B cell (primary cell): Measurements from ENCODE around the gene OSTF1. TPM values are rescaled to one million over a fixed set of nuclear protein-coding genes. Genes with fewer than 3 reads are reported as not detected.

ENCODE experiments used
- ATAC-seq: fragments of 200-7000 bp; cut with Tn5 transposase; one replicate; pipeline ENCODE4 v1.10.0; 2021; ENCODE audit warnings: low read depth, mild to moderate bottlenecking, moderate number of reproducible peaks, moderate library complexity
- CTCF ChIA-PET: fragments of 350-600 bp; sonication (Branson Sonifier 250); formaldehyde crosslinking; loops from one replicate; lab custom pipeline; 2021; ENCODE audit warnings: antibody characterized with exemption, inconsistent platforms; lab: Charles Lee
- POLR2A ChIA-PET: fragments of 350-600 bp; sonication (Branson Sonifier 250); formaldehyde crosslinking; loops from one replicate; lab custom pipeline; 2021; ENCODE audit warnings: antibody characterized with exemption; lab: Charles Lee
- DNase-seq: peaks from one replicate; pipeline ENCODE4 v3.0.0; 2013
- H2AFZ ChIP-seq: 2 replicates; pipeline ENCODE4 v1.6.1; 2012; ENCODE audit warnings: mild to moderate bottlenecking, low read depth, low read length; ENCODE audit not compliant: insufficient read depth, poor library complexity, severe bottlenecking
- H3K27ac ChIP-seq, 2 donors: 1 replicate in 1 of 2; 2 replicates in 1 of 2; pipeline ENCODE4 v1.5.1; 2012 to 2013; ENCODE audit warnings: low read length in 2 of 2, mild to moderate bottlenecking in 2 of 2, moderate library complexity in 1 of 2
- H3K27me3 ChIP-seq, 4 experiments: fragments of 200-600 bp in 1 of 4; sonication (generic) in 1 of 4; replicated peaks in 1 of 4; 1 replicate in 2 of 4; 2 replicates in 2 of 4; pipeline versions ENCODE4 v1.6.1 to v1.7.0; 2013 to 2016; ENCODE audit warnings: low read length in 3 of 4, mild to moderate bottlenecking in 2 of 4, mixed read lengths in 1 of 4, moderate library complexity in 1 of 4; ENCODE audit not compliant: insufficient read depth in 4 of 4, control insufficient read depth in 3 of 4; ENCODE audit errors: control extremely low read depth in 1 of 4
- H3K36me3 ChIP-seq, 2 experiments: replicated peaks in 1 of 2; 1 replicate in 1 of 2; 2 replicates in 1 of 2; pipeline versions ENCODE4 v1.6.1 to v1.7.1; 2013; ENCODE audit warnings: low read length in 1 of 2; ENCODE audit not compliant: insufficient read depth in 2 of 2, control insufficient read depth in 1 of 2; ENCODE audit errors: control extremely low read depth in 1 of 2, extremely low read depth in 1 of 2
- H3K4me1 ChIP-seq, 2 donors: fragments of 200-600 bp in 1 of 2; sonication (generic) in 1 of 2; 1 replicate in 1 of 2; 2 replicates in 1 of 2; pipeline versions ENCODE4 v1.5.1 to v1.6.1; 2013 to 2017; ENCODE audit warnings: low read length in 2 of 2; ENCODE audit not compliant: control insufficient read depth in 2 of 2, insufficient read depth in 2 of 2
- H3K4me2 ChIP-seq: replicated peaks from 2 replicates; pipeline ENCODE3; 2012; ENCODE audit warnings: mild to moderate bottlenecking, low read depth, low read length; ENCODE audit not compliant: poor library complexity, severe bottlenecking
- H3K4me3 ChIP-seq, 5 experiments: fragments of 200-600 bp in 1 of 5; sonication (generic) in 1 of 5; 1 replicate in 3 of 5; 2 replicates in 2 of 5; pipeline versions ENCODE4 v1.5.1 to v1.7.0; 2011 to 2016; ENCODE audit warnings: low read length in 4 of 5, mild to moderate bottlenecking in 4 of 5, low read depth in 2 of 5, control low read depth in 1 of 5, moderate library complexity in 1 of 5; ENCODE audit not compliant: insufficient read depth in 1 of 5; ENCODE audit errors: control extremely low read depth in 1 of 5, extremely low read depth in 1 of 5
- H3K79me2 ChIP-seq: fragments of 200-600 bp; sonication (generic); one replicate; pipeline ENCODE4 v1.6.0; 2016; ENCODE audit warnings: low read length; ENCODE audit not compliant: control insufficient read depth, insufficient read depth
- H3K9ac ChIP-seq: fragments of 200-600 bp; sonication (generic); 2 replicates; pipeline ENCODE4 v1.6.1; 2017; ENCODE audit warnings: mild to moderate bottlenecking, low read length, moderate library complexity
- H3K9me3 ChIP-seq, 3 donors: one replicate each; pipeline versions ENCODE4 v1.6.1 to v1.7.1; 2013; ENCODE audit warnings: low read length in 2 of 3; ENCODE audit not compliant: control insufficient read depth in 2 of 3, insufficient read depth in 1 of 3; ENCODE audit errors: control extremely low read depth in 1 of 3
- H4K20me1 ChIP-seq: 2 replicates; pipeline ENCODE4 v1.6.0; 2012; ENCODE audit warnings: mild to moderate bottlenecking, low read length; ENCODE audit not compliant: insufficient read depth, control insufficient read depth, poor library complexity, severe bottlenecking
- H3K27ac Mint-ChIP-seq: one replicate; pipeline ENCODE4 v1.8.0; 2021; ENCODE audit warnings: mixed read lengths
- H3K27me3 Mint-ChIP-seq: one replicate; pipeline ENCODE4 v1.8.0; 2021; ENCODE audit warnings: mixed read lengths
- H3K4me1 Mint-ChIP-seq: one replicate; pipeline ENCODE4 v1.8.0; 2021; ENCODE audit warnings: mixed read lengths
- H3K4me3 Mint-ChIP-seq: one replicate; pipeline ENCODE4 v1.8.0; 2021; ENCODE audit warnings: mixed read lengths
- H3K9me3 Mint-ChIP-seq: one replicate; pipeline ENCODE4 v1.8.0; 2022; ENCODE audit warnings: mixed read lengths; ENCODE audit not compliant: insufficient read depth
- CTCF ChIP-seq: fragments of 200-600 bp; IDR thresholded peaks from one replicate; pipeline ENCODE4 v1.8.0; 2022; ENCODE audit warnings: antibody characterized with exemption, mild to moderate bottlenecking
- EZH2 ChIP-seq: IDR thresholded peaks from 2 replicates; pipeline ENCODE4 v1.6.1; 2012; ENCODE audit warnings: borderline replicate concordance, low read depth, mild to moderate bottlenecking, moderate library complexity, low read length; ENCODE audit not compliant: insufficient read depth, poor library complexity, severe bottlenecking
- whole genome bisulfite sequencing: methylation state at CpG from one replicate; pipeline ENCODE4 v1.1.5; 2013; ENCODE audit warnings: missing lambda C conversion rate; ENCODE audit not compliant: insufficient coverage; 5-methylcytosine and 5-hydroxymethylcytosine counted together
- intact Hi-C: fragments of 100-400 bp; cut with micrococcal nuclease; formaldehyde crosslinking; loops from one replicate; pipeline ENCODE4 v1.10.0; 2022
- polyA minus RNA-seq: library from RNA; depleted of rRNA, polyadenylated mRNA; stranded (reverse); fragments of >200 nt; gene quantifications from 2 replicates; pipeline ENCODE4 v1.2.3, GENCODE V29; 2012
- polyA plus RNA-seq: library from polyadenylated mRNA; depleted of rRNA; stranded (reverse); fragments of >200 nt; gene quantifications from 2 replicates; pipeline ENCODE4 v1.2.3, GENCODE V29; 2012
- total RNA-seq, 2 donors: library from RNA; stranded (reverse); fragments of 120-200 nt in 1 of 2; gene quantifications; 1 replicate in 1 of 2; 2 replicates in 1 of 2; pipeline versions ENCODE4 v1.2.3 to v1.2.4, GENCODE V29; 2013 to 2022

Gene OSTF1
- total RNA-seq (57.8 and 62.0 TPM in 2 replicates), polyA plus RNA-seq (29.1 and 33.8 TPM in 2 replicates), polyA minus RNA-seq (47.3 and 68.1 TPM in 2 replicates)
- 99.1 TPM for total RNA-seq (2013)

- H3K27ac ChIP-seq = peak within 1 kb of the TSS; percentile 79 to 85
- peaks cover 57% of the 10 kb centered on the region for H3K79me2 ChIP-seq
- H3K4me3 Mint-ChIP-seq = peak within 1 kb of the TSS; percentile 95
- no peaks in the 10 kb centered on the region for H3K27me3 ChIP-seq
- DNase-seq (peak; percentile 96), ATAC-seq (peak; percentile 86)
- H3K27me3 Mint-ChIP-seq = no peaks in the 10 kb centered on the region
- peaks cover 53 to 57% of the 10 kb centered on the region in 2 donors for H3K4me1 ChIP-seq
- ChIA-PET CTCF (interaction anchor here (1.2 to 6.4 kb wide), 6 partner anchors 10 to 314 kb away, joined by 3 to 45 read pairs (median 12); partner anchors contain the start of genes C9orf40 and CARNMT1), POLR2A (interaction anchor here (1.4 to 3.3 kb wide), 3 partner anchors 34 to 135 kb away, joined by 13 to 27 read pairs (median 13); partner anchors contain the start of genes C9orf40 and CARNMT1)
- no peaks in the 10 kb centered on the region for H3K9me3 Mint-ChIP-seq
- intact Hi-C loops = loop anchor here (1.0 to 5.0 kb wide), 3 partner anchors 36 to 136 kb away; partner anchors contain the start of genes C9orf40 and CARNMT1
- H3K36me3 ChIP-seq = no peaks in the 10 kb centered on the region
- H3K4me1 Mint-ChIP-seq = peaks cover 47% of the 10 kb centered on the region
- peaks cover 38% of the 10 kb centered on the region for H4K20me1 ChIP-seq
- H3K27ac Mint-ChIP-seq = peak within 1 kb of the TSS; percentile 94
- peak within 1 kb of the TSS; percentile 88 to 99 (median 94) for H3K4me3 ChIP-seq
- H3K4me2 ChIP-seq = peak within 1 kb of the TSS; percentile 94
- WGBS = under 1% methylated on average over 93 of the region's 93 CpGs
- no peaks in the 10 kb centered on the region for H3K9me3 ChIP-seq
- peak within 1 kb of the TSS; percentile 90 for H3K9ac ChIP-seq
- TF ChIP-seq EZH2 = no peak
- TF ChIP-seq CTCF = no peak
- peak within 1 kb of the TSS; percentile 98 for H2AFZ ChIP-seq
Observed at GRCh38 chr9:75087824-75088645, at the start of gene OSTF1, which contains the start of gene NMRK1. OSTF1 (plus strand) TSS chr9:75088514; CDS start chr9:75088693, 179 bp downstream. NMRK1 (minus strand) TSS chr9:75088155; CDS start chr9:75083115, 5,040 bp downstream.
